Ishikawa (cell line): ENCODE data around the gene UAP1L1.

Experiments used
- CREB1 ChIP-seq: IDR thresholded peaks from 2 replicates; pipeline ENCODE4 v1.6.1; 2012; ENCODE audit warnings: low read depth
- EGR1 ChIP-seq: IDR thresholded peaks from 2 replicates; pipeline ENCODE4 v1.6.1; 2012
- EP300 ChIP-seq: IDR thresholded peaks from 2 replicates; pipeline ENCODE4 v1.6.1; 2012; ENCODE audit warnings: borderline replicate concordance
- FOXM1 ChIP-seq: IDR thresholded peaks from 2 replicates; pipeline ENCODE4 v1.6.1; 2012; ENCODE audit warnings: low read depth, borderline replicate concordance
- RAD21 ChIP-seq: IDR thresholded peaks from 2 replicates; pipeline ENCODE4 v1.6.1; 2012; ENCODE audit warnings: low read depth
- TAF1 ChIP-seq: IDR thresholded peaks from 2 replicates; pipeline ENCODE4 v1.6.1; 2012; ENCODE audit warnings: low read depth, mild to moderate bottlenecking
- ZBTB7A ChIP-seq: IDR thresholded peaks from 2 replicates; pipeline ENCODE4 v1.6.1; 2012; ENCODE audit warnings: low read depth
- TF ChIP-seq, protein P1 (sequence below): IDR thresholded peaks from 2 replicates; pipeline ENCODE4 v1.6.1; 2012; ENCODE audit warnings: low read depth, mild to moderate bottlenecking
- TF ChIP-seq, protein P2 (sequence below): IDR thresholded peaks from 2 replicates; pipeline ENCODE4 v1.6.1; 2012
- TF ChIP-seq, protein P3 (sequence below): IDR thresholded peaks from 2 replicates; pipeline ENCODE4 v1.6.1; 2012

DNA sequence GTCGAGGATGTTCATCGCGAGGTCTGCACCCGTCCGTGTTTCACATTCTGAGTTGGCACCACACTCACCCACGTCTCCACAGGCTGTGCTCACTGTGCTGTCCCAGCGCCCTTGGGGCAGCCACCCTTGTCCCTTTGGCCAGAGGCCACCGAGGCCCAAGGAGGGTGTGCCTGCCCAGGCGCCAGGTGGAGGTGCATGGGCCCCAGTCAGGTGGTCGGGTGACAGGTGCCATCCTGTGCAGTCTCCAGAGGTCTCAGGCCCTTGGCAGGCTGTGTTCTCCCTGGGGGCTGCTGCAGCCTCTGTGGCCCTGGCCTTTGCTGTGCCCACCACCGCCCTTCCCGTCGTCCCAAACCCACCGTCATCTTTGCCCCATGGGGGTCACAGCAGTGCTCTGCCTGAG lies 21.9 kb downstream of the UAP1L1 start:
- TF ChIP-seq EP300 (no peak), EGR1 (no peak), TAF1 (no peak), ZBTB7A (no peak), CREB1 (no peak), RAD21 (no peak), FOXM1 (no peak)
- TF ChIP-seq, protein P1, sequence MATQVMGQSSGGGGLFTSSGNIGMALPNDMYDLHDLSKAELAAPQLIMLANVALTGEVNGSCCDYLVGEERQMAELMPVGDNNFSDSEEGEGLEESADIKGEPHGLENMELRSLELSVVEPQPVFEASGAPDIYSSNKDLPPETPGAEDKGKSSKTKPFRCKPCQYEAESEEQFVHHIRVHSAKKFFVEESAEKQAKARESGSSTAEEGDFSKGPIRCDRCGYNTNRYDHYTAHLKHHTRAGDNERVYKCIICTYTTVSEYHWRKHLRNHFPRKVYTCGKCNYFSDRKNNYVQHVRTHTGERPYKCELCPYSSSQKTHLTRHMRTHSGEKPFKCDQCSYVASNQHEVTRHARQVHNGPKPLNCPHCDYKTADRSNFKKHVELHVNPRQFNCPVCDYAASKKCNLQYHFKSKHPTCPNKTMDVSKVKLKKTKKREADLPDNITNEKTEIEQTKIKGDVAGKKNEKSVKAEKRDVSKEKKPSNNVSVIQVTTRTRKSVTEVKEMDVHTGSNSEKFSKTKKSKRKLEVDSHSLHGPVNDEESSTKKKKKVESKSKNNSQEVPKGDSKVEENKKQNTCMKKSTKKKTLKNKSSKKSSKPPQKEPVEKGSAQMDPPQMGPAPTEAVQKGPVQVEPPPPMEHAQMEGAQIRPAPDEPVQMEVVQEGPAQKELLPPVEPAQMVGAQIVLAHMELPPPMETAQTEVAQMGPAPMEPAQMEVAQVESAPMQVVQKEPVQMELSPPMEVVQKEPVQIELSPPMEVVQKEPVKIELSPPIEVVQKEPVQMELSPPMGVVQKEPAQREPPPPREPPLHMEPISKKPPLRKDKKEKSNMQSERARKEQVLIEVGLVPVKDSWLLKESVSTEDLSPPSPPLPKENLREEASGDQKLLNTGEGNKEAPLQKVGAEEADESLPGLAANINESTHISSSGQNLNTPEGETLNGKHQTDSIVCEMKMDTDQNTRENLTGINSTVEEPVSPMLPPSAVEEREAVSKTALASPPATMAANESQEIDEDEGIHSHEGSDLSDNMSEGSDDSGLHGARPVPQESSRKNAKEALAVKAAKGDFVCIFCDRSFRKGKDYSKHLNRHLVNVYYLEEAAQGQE: no peak
- TF ChIP-seq, protein P2, sequence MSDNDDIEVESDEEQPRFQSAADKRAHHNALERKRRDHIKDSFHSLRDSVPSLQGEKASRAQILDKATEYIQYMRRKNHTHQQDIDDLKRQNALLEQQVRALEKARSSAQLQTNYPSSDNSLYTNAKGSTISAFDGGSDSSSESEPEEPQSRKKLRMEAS: no peak
- TF ChIP-seq, protein P3, sequence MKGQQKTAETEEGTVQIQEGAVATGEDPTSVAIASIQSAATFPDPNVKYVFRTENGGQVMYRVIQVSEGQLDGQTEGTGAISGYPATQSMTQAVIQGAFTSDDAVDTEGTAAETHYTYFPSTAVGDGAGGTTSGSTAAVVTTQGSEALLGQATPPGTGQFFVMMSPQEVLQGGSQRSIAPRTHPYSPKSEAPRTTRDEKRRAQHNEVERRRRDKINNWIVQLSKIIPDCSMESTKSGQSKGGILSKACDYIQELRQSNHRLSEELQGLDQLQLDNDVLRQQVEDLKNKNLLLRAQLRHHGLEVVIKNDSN: no peak
